GM18498 (cell line): Measurements from ENCODE around the gene LRRN2.
A peak's percentile ranks its signal among the peaks of the same experiment; 100 is the strongest.

Source experiments
- ATAC-seq: cut with Tn5 transposase; IDR thresholded peaks from one replicate; pipeline ENCODE4 v1.9.1; 2021; ENCODE audit warnings: mild to moderate bottlenecking, moderate library complexity; ENCODE audit not compliant: unreplicated experiment

The LRRN2 gene

GRCh38 chr1:204602871-204603542 is 82.5 kb downstream of the LRRN2 start:
- ATAC-seq = no peak

- ATAC-seq = no peak
Observed at GRCh38 chr1:204602111-204602579, 83.4 kb downstream of the LRRN2 start.

GRCh38 chr1:204600968-204601367 is 84.6 kb downstream of the LRRN2 start:
- ATAC-seq = no peak

- no peak for ATAC-seq
Observed at GRCh38 chr1:204600203-204600602, 85.3 kb downstream of the LRRN2 start.

GRCh38 chr1:204599596-204599995 is 85.9 kb downstream of the LRRN2 start:
- ATAC-seq = no peak

- no peak for ATAC-seq
Observed at GRCh38 chr1:204599098-204599497, 86.4 kb downstream of the LRRN2 start.

GRCh38 chr1:204598319-204598969 is 87.1 kb downstream of the LRRN2 start:
- no peak for ATAC-seq

GRCh38 chr1:204592246-204592948 is 93.1 kb downstream of the LRRN2 start:
- no peak for ATAC-seq

GRCh38 chr1:204591473-204592090 is 94.0 kb downstream of the LRRN2 start:
- no peak for ATAC-seq

GRCh38 chr1:204589409-204590038 is 96.0 kb downstream of the LRRN2 start:
- ATAC-seq = no peak

- ATAC-seq = no peak
Observed at GRCh38 chr1:204588826-204589225, 96.7 kb downstream of the LRRN2 start.

- no peak for ATAC-seq
Observed at GRCh38 chr1:204587621-204588020, 97.9 kb downstream of the LRRN2 start.

GRCh38 chr1:204584699-204585372 is 100.7 kb downstream of the LRRN2 start:
- no peak for ATAC-seq

- no peak for ATAC-seq
Observed at GRCh38 chr1:204583909-204584632, 101.5 kb downstream of the LRRN2 start.

- ATAC-seq = no peak
Observed at GRCh38 chr1:204581759-204582158, 103.8 kb downstream of the LRRN2 start.

- ATAC-seq = no peak
Observed at GRCh38 chr1:204580862-204581261, 104.7 kb downstream of the LRRN2 start.

GRCh38 chr1:204579681-204580080 is 105.9 kb downstream of the LRRN2 start:
- ATAC-seq = no peak

GRCh38 chr1:204578867-204579664 is 106.5 kb downstream of the LRRN2 start:
- peak; percentile 76 for ATAC-seq
